Fibroblast of lung (primary cell): ENCODE measurements around the gene PAX3. TPM values are rescaled to one million over a fixed set of nuclear protein-coding genes. Genes with fewer than 3 reads are reported as not detected.

Experiments
- DNase-seq, 2 donors: peaks; one replicate each; pipeline versions ENCODE4 v3.0.0 to v3.0.0-alpha.2; 2010; ENCODE audit warnings: low read depth in 2 of 2
- H2AFZ ChIP-seq: 2 replicates; pipeline ENCODE4 v1.5.1; 2012; ENCODE audit warnings: low read length, control low read depth, inconsistent platforms
- H3K27ac ChIP-seq: 2 replicates; pipeline ENCODE4 v1.5.1; 2011; ENCODE audit warnings: low read length, control low read depth; ENCODE audit not compliant: insufficient read depth
- H3K27me3 ChIP-seq: 2 replicates; pipeline ENCODE4 v1.5.1; 2011; ENCODE audit warnings: mild to moderate bottlenecking, low read length; ENCODE audit not compliant: control insufficient read depth, insufficient read depth
- H3K36me3 ChIP-seq: 2 replicates; pipeline ENCODE4 v1.5.1; 2011; ENCODE audit warnings: low read length; ENCODE audit not compliant: control insufficient read depth, insufficient read depth
- H3K4me1 ChIP-seq: 2 replicates; pipeline ENCODE4 v1.5.1; 2011; ENCODE audit warnings: low read length; ENCODE audit not compliant: control insufficient read depth, insufficient read depth; ENCODE audit errors: extremely low read depth
- H3K4me2 ChIP-seq: 2 replicates; pipeline ENCODE4 v1.5.1; 2011; ENCODE audit warnings: low read length, control low read depth; ENCODE audit not compliant: insufficient read depth; ENCODE audit errors: extremely low read depth
- H3K4me3 ChIP-seq, 4 experiments: fragments of 200-600 bp in 1 of 4; sonication (generic) in 1 of 4; replicated peaks in 1 of 4; 2 replicates each; pipeline ENCODE4 v1.5.1; 2011 to 2016; ENCODE audit warnings: low read length in 4 of 4, low read depth in 3 of 4, mild to moderate bottlenecking in 3 of 4, control low read depth in 2 of 4, inconsistent platforms in 1 of 4, mixed read lengths in 1 of 4; ENCODE audit not compliant: insufficient read depth in 1 of 4; ENCODE audit errors: control extremely low read depth in 1 of 4
- H3K79me2 ChIP-seq: 2 replicates; pipeline ENCODE4 v1.5.1; 2012; ENCODE audit warnings: mild to moderate bottlenecking, low read length, inconsistent platforms; ENCODE audit not compliant: control insufficient read depth, insufficient read depth
- H3K9ac ChIP-seq: 2 replicates; pipeline ENCODE4 v1.5.1; 2011; ENCODE audit warnings: mild to moderate bottlenecking, low read length, control low read depth; ENCODE audit not compliant: insufficient read depth
- H3K9me3 ChIP-seq: 2 replicates; pipeline ENCODE4 v1.5.1; 2012; ENCODE audit warnings: low read depth, low read length; ENCODE audit not compliant: control insufficient read depth, insufficient read depth
- H4K20me1 ChIP-seq: 2 replicates; pipeline ENCODE4 v1.5.1; 2011; ENCODE audit warnings: low read length; ENCODE audit not compliant: control insufficient read depth, insufficient read depth; ENCODE audit errors: extremely low read depth
- CTCF ChIP-seq, 2 donors: IDR thresholded peaks in 1 of 2; conservative IDR thresholded peaks in 1 of 2; 1 replicate in 1 of 2; 2 replicates in 1 of 2; pipeline ENCODE4 v1.5.1; 2011 to 2012; ENCODE audit warnings: low read length in 2 of 2, control low read depth in 1 of 2, inconsistent platforms in 1 of 2, low read depth in 1 of 2, mild to moderate bottlenecking in 1 of 2
- EZH2 ChIP-seq: IDR thresholded peaks from 2 replicates; pipeline ENCODE4 v1.5.1; 2012; ENCODE audit warnings: low read length, control low read depth, mild to moderate bottlenecking; ENCODE audit errors: missing control alignments
- polyA plus RNA-seq, 2 donors: library from polyadenylated mRNA; depleted of rRNA in 1 of 2; stranded (reverse) in 1 of 2; unstranded in 1 of 2; fragments of >200 nt; gene quantifications; 2 replicates each; pipeline ENCODE4 v1.2.1, GENCODE V29; 2011 to 2012; ENCODE audit warnings: missing spikeins in 1 of 2
- total RNA-seq: library from RNA; depleted of rRNA; stranded (reverse); fragments of >200 nt; gene quantifications from 2 replicates; pipeline ENCODE4 v1.2.1, GENCODE V29; 2014

The PAX3 gene
- total and polyA plus RNA-seq, 2 donors (not counting 1 experiment from before 2014, with no cell fraction given), result not detected

- Histone ChIP-seq H4K20me1 (no peaks in the 10 kb centered on the region), H3K79me2 (no peaks in the 10 kb centered on the region), H3K4me1 (peaks cover 4% of the 10 kb centered on the region), H3K9me3 (no peaks in the 10 kb centered on the region), H3K4me3 (no peak overlapping the region), H3K27me3 (peaks cover 93% of the 10 kb centered on the region), H3K36me3 (no peaks in the 10 kb centered on the region), H3K9ac (no peak overlapping the region), H3K27ac (no peak overlapping the region), H3K4me2 (no peak overlapping the region), H2AFZ (no peak overlapping the region)
- no peak for DNase-seq
- TF ChIP-seq CTCF (conservative IDR thresholded peaks at IDR 0.05 in 1 of 2, IDR thresholded peaks at IDR 0.05 in 1 of 2; ENCODE audit: low read depth in 1 of 2, low read length in 2 of 2) (no peak), EZH2 (peak; percentile 44)
These were observed 5.3 kb upstream of the PAX3 start for GRCh38 chr2:222303828-222304736.

GRCh38 chr2:222303045-222303827 lies 4.4 kb upstream of the PAX3 start:
- H3K27me3 ChIP-seq, result peaks cover 98% of the 10 kb centered on the region
- no peak overlapping the region for H2AFZ ChIP-seq
- no peak overlapping the region for H3K27ac ChIP-seq
- H3K9me3 ChIP-seq, result no peaks in the 10 kb centered on the region
- no peak for DNase-seq
- H3K36me3 ChIP-seq, result no peaks in the 10 kb centered on the region
- H3K4me3 ChIP-seq, result no peak overlapping the region
- no peak overlapping the region for H3K4me2 ChIP-seq
- H4K20me1 ChIP-seq, result no peaks in the 10 kb centered on the region
- no peak overlapping the region for H3K9ac ChIP-seq
- TF ChIP-seq EZH2, result peak; percentile 37
- no peak for TF ChIP-seq CTCF (conservative IDR thresholded peaks at IDR 0.05 in 1 of 2, IDR thresholded peaks at IDR 0.05 in 1 of 2; ENCODE audit: low read depth in 1 of 2, low read length in 2 of 2)
- peaks cover 4% of the 10 kb centered on the region for H3K4me1 ChIP-seq
- no peaks in the 10 kb centered on the region for H3K79me2 ChIP-seq
